GM12892 (cell line): ENCODE measurements around the gene NXPH3.

Source experiments
- DNase-seq: peaks from one replicate; pipeline ENCODE4 v3.0.0; 2011; ENCODE audit not compliant: insufficient read length
- FAIRE-seq: peaks from 2 replicates; lab custom pipeline; 2011; peaks lifted over from hg19 to GRCh38; lab: Jason Lieb, UNC
- POLR2A ChIP-seq: IDR thresholded peaks from 2 replicates; pipeline ENCODE4 v1.6.1; 2011; ENCODE audit warnings: low read depth, low read length, control low read depth
- POLR2AphosphoS5 ChIP-seq: IDR thresholded peaks from 2 replicates; pipeline ENCODE4 v1.6.1; 2011; ENCODE audit warnings: low read depth, low read length, control low read depth
- TAF1 ChIP-seq: IDR thresholded peaks from 2 replicates; pipeline ENCODE4 v1.6.1; 2011; ENCODE audit warnings: low read depth, mild to moderate bottlenecking, control low read depth, low read length, borderline replicate concordance

NXPH3 gene

GRCh38 chr17:49571764-49572163, 3.9 kb upstream of the NXPH3 start:
- TF ChIP-seq TAF1 (no peak), POLR2A (no peak), POLR2AphosphoS5 (no peak)
- FAIRE-seq: no peak
- DNase-seq: no peak

GRCh38 chr17:49572226-49572625, 3.4 kb upstream of the NXPH3 start:
- no peak for TF ChIP-seq TAF1
- no peak for TF ChIP-seq POLR2AphosphoS5
- TF ChIP-seq POLR2A: no peak
- FAIRE-seq: no peak
- DNase-seq: no peak

GRCh38 chr17:49572806-49573420, 2.8 kb upstream of the NXPH3 start:
- TF ChIP-seq POLR2AphosphoS5 (no peak), TAF1 (no peak), POLR2A (no peak)
- DNase-seq: no peak
- no peak for FAIRE-seq

GRCh38 chr17:49573510-49574322, 2.0 kb upstream of the NXPH3 start:
- TF ChIP-seq TAF1: no peak
- no peak for TF ChIP-seq POLR2A
- TF ChIP-seq POLR2AphosphoS5: no peak
- FAIRE-seq (no peak), DNase-seq (no peak)

- no peak for DNase-seq
- TF ChIP-seq TAF1 (no peak), POLR2A (no peak), POLR2AphosphoS5 (no peak)
- FAIRE-seq: no peak
Measured at GRCh38 chr17:49574323-49574781, 1.3 kb upstream of the NXPH3 start.

- DNase-seq: no peak
- TF ChIP-seq POLR2AphosphoS5 (no peak), TAF1 (no peak), POLR2A (no peak)
- no peak for FAIRE-seq
Measured at GRCh38 chr17:49574945-49575678, 559 bp upstream of the NXPH3 start.

- no peak for FAIRE-seq
- no peak for DNase-seq
- no peak for TF ChIP-seq POLR2AphosphoS5
- no peak for TF ChIP-seq TAF1
- TF ChIP-seq POLR2A: no peak
Measured at GRCh38 chr17:49576088-49576916, 631 bp downstream of the NXPH3 start.

GRCh38 chr17:49576917-49577649, 1.4 kb downstream of the NXPH3 start:
- no peak for FAIRE-seq
- no peak for DNase-seq
- TF ChIP-seq POLR2AphosphoS5: no peak
- no peak for TF ChIP-seq POLR2A
- TF ChIP-seq TAF1: no peak

- FAIRE-seq (peak; percentile 40), DNase-seq (no peak)
- TF ChIP-seq POLR2A (no peak), TAF1 (no peak), POLR2AphosphoS5 (no peak)
Measured at GRCh38 chr17:49577650-49577934, 1.9 kb downstream of the NXPH3 start.

- no peak for DNase-seq
- FAIRE-seq: no peak
- TF ChIP-seq POLR2A (no peak), TAF1 (no peak), POLR2AphosphoS5 (no peak)
Measured at GRCh38 chr17:49577963-49578362, 2.3 kb downstream of the NXPH3 start.

GRCh38 chr17:49578414-49578813, 2.7 kb downstream of the NXPH3 start:
- TF ChIP-seq POLR2AphosphoS5 (no peak), TAF1 (no peak)
- DNase-seq (no peak), FAIRE-seq (no peak)
